Suprapubic skin (tissue), 4 donors: ENCODE data around the gene TMSB10. TPM values are rescaled to one million over a fixed set of nuclear protein-coding genes. Genes with fewer than 3 reads are reported as not detected.

Experiments
- DNase-seq, 2 donors: peaks; one replicate each; pipeline ENCODE4 v3.0.0-alpha.2; 2019; ENCODE audit warnings: low spot score in 2 of 2
- H3K27ac ChIP-seq: fragments of 200-600 bp; sonication (generic); one replicate; pipeline ENCODE4 v1.5.1; 2019
- H3K27me3 ChIP-seq: fragments of 200-600 bp; sonication (generic); one replicate; pipeline ENCODE4 v1.5.1; 2019
- H3K36me3 ChIP-seq: fragments of 200-600 bp; sonication (generic); one replicate; pipeline ENCODE4 v1.5.1; 2019
- H3K4me1 ChIP-seq: fragments of 200-600 bp; sonication (generic); one replicate; pipeline ENCODE4 v1.5.1; 2019
- H3K4me3 ChIP-seq: fragments of 200-600 bp; sonication (generic); one replicate; pipeline ENCODE4 v1.5.1; 2019; ENCODE audit warnings: mild to moderate bottlenecking
- H3K9me3 ChIP-seq: fragments of 200-600 bp; sonication (generic); one replicate; pipeline ENCODE4 v1.5.1; 2019
- EP300 ChIP-seq: sonication (generic); formaldehyde crosslinking; IDR thresholded peaks from one replicate; pipeline ENCODE4 v1.6.1; 2017; ENCODE audit warnings: antibody characterized with exemption
- POLR2A ChIP-seq, 2 donors: fragments of 450-650 bp; IDR thresholded peaks; one replicate each; pipeline ENCODE4 v1.6.1; 2017; ENCODE audit warnings: antibody characterized with exemption in 2 of 2, mild to moderate bottlenecking in 2 of 2, moderate library complexity in 2 of 2
- POLR2AphosphoS5 ChIP-seq, 3 donors: sonication (generic); formaldehyde crosslinking; IDR thresholded peaks; one replicate each; pipeline ENCODE4 v1.6.1; 2017; ENCODE audit warnings: antibody characterized with exemption in 3 of 3
- WGBS: methylation state at CpG from one replicate; pipeline ENCODE4 v1.1.5; 2018; 5-methylcytosine and 5-hydroxymethylcytosine counted together
- total RNA-seq, 4 donors: library from RNA; depleted of rRNA; stranded (reverse); fragments of >200 nt; gene quantifications; one replicate each; pipeline ENCODE4 v1.1.0, GENCODE V29; 2016
- TF ChIP-seq, protein P1 (sequence below), 2 donors: fragments of 200-600 bp in 1 of 2; fragments of 450-650 bp in 1 of 2; sonication (generic) in 1 of 2; IDR thresholded peaks; one replicate each; pipeline ENCODE4 v1.5.1; 2016 to 2019; ENCODE audit warnings: antibody characterized with exemption in 2 of 2, mild to moderate bottlenecking in 1 of 2, moderate library complexity in 1 of 2

Gene TMSB10
- total RNA-seq, 4 donors from 2014 or later = 859 to 1,108 (median 964) TPM

DNA sequence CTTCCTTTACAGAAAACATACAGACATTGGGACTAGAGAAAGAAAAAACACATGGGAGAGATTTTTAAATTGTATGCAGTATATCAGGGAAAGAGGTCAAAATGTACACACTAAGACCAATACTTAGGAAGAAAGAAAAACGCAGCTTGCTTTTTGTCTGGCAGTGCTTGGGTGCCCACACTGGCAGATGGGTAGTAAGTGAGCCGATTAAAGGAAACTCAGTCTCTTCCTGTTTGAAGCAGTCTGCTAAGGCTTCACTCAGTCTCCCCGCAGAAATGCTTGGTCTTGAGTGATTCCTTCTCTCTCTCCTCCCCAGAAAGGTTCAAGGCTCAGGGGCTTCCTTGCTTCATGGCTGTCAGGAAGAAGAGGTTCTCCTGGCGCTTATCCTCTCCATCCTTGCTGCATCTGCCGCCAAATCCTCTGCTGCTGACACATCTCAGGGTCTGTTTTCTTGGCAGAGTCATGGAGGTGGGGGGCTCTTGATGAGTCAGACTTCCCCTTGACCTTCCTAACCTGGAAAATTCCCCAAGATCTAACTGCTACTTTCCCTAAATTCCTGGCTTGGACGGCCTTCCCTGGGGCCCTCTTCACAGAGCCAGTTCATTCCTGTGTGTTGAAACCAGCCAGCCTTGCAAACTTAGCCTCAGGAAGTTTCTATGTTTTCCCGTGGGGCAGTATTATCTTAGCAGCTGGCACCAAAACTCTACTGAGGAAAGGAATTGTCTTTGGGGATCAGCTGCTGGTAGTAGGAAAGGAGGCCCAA, 10.5 kb upstream of the TMSB10 start:
- H3K27ac ChIP-seq = no peak overlapping the region
- H3K4me1 ChIP-seq = peaks cover 27% of the 10 kb centered on the region
- DNase-seq = no peak
- no peaks in the 10 kb centered on the region for H3K27me3 ChIP-seq
- H3K36me3 ChIP-seq = no peaks in the 10 kb centered on the region
- no peak overlapping the region for H3K4me3 ChIP-seq
- WGBS = 61% methylated on average over 7 of the region's 7 CpGs
- TF ChIP-seq, protein P1, sequence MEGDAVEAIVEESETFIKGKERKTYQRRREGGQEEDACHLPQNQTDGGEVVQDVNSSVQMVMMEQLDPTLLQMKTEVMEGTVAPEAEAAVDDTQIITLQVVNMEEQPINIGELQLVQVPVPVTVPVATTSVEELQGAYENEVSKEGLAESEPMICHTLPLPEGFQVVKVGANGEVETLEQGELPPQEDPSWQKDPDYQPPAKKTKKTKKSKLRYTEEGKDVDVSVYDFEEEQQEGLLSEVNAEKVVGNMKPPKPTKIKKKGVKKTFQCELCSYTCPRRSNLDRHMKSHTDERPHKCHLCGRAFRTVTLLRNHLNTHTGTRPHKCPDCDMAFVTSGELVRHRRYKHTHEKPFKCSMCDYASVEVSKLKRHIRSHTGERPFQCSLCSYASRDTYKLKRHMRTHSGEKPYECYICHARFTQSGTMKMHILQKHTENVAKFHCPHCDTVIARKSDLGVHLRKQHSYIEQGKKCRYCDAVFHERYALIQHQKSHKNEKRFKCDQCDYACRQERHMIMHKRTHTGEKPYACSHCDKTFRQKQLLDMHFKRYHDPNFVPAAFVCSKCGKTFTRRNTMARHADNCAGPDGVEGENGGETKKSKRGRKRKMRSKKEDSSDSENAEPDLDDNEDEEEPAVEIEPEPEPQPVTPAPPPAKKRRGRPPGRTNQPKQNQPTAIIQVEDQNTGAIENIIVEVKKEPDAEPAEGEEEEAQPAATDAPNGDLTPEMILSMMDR (IDR thresholded peaks at IDR 0.05) = no peak
- TF ChIP-seq POLR2AphosphoS5 (IDR thresholded peaks at IDR 0.05) (no peak), EP300 (no peak), POLR2A (IDR thresholded peaks at IDR 0.05) (no peak)
- H3K9me3 ChIP-seq = no peaks in the 10 kb centered on the region

DNA sequence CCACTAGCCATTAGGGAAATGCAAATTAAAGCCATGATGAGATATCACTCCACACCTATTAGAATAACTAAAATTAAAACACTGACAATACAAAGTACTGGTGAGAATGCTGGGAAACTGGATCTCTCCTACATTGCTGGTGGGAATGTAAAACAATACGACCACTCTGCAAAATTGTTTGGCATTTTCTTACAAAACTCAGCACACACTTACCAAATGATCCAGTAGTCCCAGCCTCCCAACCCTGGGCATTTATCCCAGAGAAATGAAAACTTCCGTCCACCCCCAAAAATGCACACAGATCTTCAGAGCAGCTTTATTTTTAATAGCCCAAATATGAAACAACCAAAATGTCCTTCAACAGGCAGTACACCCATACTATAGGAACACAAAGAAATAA, 8.9 kb upstream of the TMSB10 start:
- whole genome bisulfite sequencing = 84% methylated on average over 2 of the region's 2 CpGs
- Histone ChIP-seq H3K4me1 (peaks cover 27% of the 10 kb centered on the region), H3K36me3 (no peaks in the 10 kb centered on the region), H3K4me3 (no peak overlapping the region), H3K9me3 (no peaks in the 10 kb centered on the region), H3K27ac (no peak overlapping the region), H3K27me3 (no peaks in the 10 kb centered on the region)
- no peak for DNase-seq
- TF ChIP-seq POLR2A (IDR thresholded peaks at IDR 0.05) = no peak
- TF ChIP-seq, protein P1 (IDR thresholded peaks at IDR 0.05) = no peak
- no peak for TF ChIP-seq POLR2AphosphoS5 (IDR thresholded peaks at IDR 0.05)
- TF ChIP-seq EP300 = no peak

DNA sequence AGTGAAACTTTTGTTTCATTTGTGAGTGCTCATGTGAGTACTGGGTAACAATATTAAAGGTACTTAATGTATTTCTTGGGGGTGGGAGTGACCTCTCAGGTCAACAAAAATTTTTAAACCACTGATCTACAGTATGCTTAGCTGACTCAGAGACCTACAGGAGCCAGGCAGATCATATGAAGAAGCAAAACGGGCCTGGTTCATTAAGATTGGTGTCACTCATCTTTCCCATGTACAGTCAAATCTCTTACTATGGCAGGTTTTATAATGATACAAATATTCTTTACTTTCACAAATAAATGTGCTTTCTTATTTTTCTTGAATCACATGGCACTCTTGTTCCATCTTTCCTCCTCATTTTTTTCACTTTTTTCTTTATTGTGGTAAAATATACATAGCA, 7.7 kb upstream of the TMSB10 start:
- Histone ChIP-seq H3K27ac (peak overlapping the region; percentile 49), H3K27me3 (no peaks in the 10 kb centered on the region), H3K4me1 (peaks cover 32% of the 10 kb centered on the region), H3K36me3 (no peaks in the 10 kb centered on the region), H3K4me3 (no peak overlapping the region), H3K9me3 (no peaks in the 10 kb centered on the region)
- DNase-seq = no peak
- 76% methylated on average over 1 of the region's 1 CpG for WGBS
- TF ChIP-seq POLR2AphosphoS5 (IDR thresholded peaks at IDR 0.05) (no peak), POLR2A (IDR thresholded peaks at IDR 0.05) (no peak)
- TF ChIP-seq, protein P1 (IDR thresholded peaks at IDR 0.05) = no peak

DNA sequence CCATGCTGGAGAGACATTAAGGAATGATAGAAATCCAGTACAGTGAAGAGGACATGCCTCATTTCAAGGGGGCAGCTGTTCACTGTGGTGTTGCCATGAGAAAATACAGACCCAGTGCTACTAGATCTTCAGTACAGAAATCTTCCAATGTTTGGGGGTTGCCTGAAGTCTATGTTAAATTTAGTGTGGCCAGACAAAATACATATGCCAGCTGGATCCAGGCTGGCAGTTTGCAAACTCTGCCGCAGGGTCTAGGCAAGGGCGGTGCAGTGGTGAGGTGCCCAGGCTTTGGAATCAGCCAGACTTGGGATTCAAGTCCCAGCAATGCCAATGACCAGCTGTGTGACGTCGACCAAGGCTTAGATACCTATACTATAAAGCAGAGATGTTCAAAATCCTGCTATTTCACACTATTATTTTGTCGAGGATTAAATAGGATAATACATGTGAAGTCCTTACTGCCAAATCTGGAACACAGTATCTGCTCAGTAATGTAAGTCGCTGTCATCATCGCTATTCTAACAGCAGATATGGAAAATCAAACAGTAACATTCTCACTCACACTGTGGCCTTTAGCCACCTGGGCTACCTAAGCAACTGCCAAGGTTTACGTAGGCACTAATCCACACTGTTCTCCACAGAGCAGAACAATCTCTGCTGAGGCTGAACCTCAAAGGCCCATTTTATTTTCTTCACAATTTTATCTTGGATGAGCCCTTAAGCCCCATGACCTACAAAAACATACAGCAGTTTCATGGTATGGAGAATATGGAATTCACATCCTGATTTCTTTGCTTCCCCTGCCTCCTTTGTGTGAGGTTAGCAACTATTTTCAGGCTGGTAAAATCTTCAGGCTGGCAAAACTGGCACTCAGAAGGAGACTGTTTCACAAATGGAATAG, 5.9 kb upstream of the TMSB10 start:
- DNase-seq = no peak
- Histone ChIP-seq H3K4me1 (peaks cover 31% of the 10 kb centered on the region), H3K36me3 (no peaks in the 10 kb centered on the region), H3K9me3 (no peaks in the 10 kb centered on the region), H3K27ac (no peak overlapping the region), H3K4me3 (no peak overlapping the region), H3K27me3 (no peaks in the 10 kb centered on the region)
- TF ChIP-seq EP300 = no peak
- 85% methylated on average over 8 of the region's 8 CpGs for WGBS

DNA sequence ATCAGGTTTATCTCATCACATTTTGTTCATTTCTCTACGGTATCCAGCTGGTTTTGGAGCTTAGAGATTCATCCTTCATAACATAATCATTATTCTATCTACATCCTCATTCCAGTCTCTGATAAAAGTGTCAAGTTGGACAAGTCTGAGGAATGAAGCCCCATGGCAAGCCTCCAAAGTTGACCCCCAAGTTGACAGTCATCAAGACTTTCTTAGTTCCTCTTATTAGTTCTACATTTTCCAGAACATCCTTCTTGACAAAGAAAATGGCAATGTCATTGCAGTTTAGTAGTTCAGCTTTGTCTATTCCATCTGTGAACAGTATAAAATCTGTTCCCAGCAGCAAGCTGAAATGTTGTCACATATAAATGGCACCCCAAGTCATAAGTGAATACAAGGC, 4.5 kb upstream of the TMSB10 start:
- 96% methylated on average over 1 of the region's 1 CpG for WGBS
- DNase-seq = no peak
- no peaks in the 10 kb centered on the region for H3K36me3 ChIP-seq
- peaks cover 30% of the 10 kb centered on the region for H3K4me1 ChIP-seq
- H3K4me3 ChIP-seq = no peak overlapping the region
- no peaks in the 10 kb centered on the region for H3K27me3 ChIP-seq
- no peak for TF ChIP-seq EP300
- TF ChIP-seq POLR2A (IDR thresholded peaks at IDR 0.05) = no peak
- TF ChIP-seq POLR2AphosphoS5 (IDR thresholded peaks at IDR 0.05) = no peak
- TF ChIP-seq, protein P1 (IDR thresholded peaks at IDR 0.05) = no peak
- no peaks in the 10 kb centered on the region for H3K9me3 ChIP-seq
- H3K27ac ChIP-seq = no peak overlapping the region
